ENCODE data around the gene MRPS25. TPM values are rescaled to one million over a fixed set of nuclear protein-coding genes. Genes with fewer than 3 reads are reported as not detected.

Gene MRPS25
- total RNA-seq, 1 experiment from 2014 or later: 45.2 TPM

DNA sequence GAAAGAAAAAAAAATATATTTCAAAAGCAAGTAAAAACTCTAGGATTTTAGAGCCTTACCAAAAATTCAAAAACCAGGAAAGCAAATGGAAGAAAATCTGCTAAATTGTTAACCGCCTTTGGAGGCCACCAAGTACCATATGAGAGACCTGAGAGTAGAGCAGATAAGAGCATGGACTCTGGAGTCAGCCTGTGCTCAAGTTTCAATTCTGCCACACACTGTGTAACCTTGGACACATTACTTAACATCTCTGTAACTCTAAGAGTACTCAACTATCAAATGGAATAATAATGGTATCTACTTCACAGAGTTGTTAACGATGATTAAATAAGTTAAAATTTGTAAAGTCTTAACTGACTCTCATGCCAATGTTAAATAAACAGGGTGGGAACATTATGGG is 21.1 kb upstream of the MRPS25 start:
- ChIA-PET POLR2A (no interaction called here), CTCF (no interaction called here)
- Histone ChIP-seq H3K4me3 (ENCODE audit: low read depth in 2 of 2, low read length in 2 of 2) (no peak overlapping the region), H3K4me1 (ENCODE audit: control insufficient read depth, insufficient read depth, low read length) (no peaks in the 10 kb centered on the region), H3K9me3 (ENCODE audit: control insufficient read depth, insufficient read depth, low read depth, low read length) (no peaks in the 10 kb centered on the region), H3K27ac (ENCODE audit: low read length) (no peak overlapping the region), H3K27me3 (ENCODE audit: control insufficient read depth, insufficient read depth, low read length) (no peaks in the 10 kb centered on the region), H3K36me3 (ENCODE audit: control insufficient read depth, insufficient read depth, low read length) (peaks cover 5% of the 10 kb centered on the region)
- no peak for ATAC-seq
- in situ Hi-C loops (cut with HindIII; ENCODE audit: low pct_unique_long_range_greater_than_20kb, low sequenced_read_pairs): no loop called here
- no TSS peak for BruUV-seq (replicated peaks)
- TF ChIP-seq, protein P1, sequence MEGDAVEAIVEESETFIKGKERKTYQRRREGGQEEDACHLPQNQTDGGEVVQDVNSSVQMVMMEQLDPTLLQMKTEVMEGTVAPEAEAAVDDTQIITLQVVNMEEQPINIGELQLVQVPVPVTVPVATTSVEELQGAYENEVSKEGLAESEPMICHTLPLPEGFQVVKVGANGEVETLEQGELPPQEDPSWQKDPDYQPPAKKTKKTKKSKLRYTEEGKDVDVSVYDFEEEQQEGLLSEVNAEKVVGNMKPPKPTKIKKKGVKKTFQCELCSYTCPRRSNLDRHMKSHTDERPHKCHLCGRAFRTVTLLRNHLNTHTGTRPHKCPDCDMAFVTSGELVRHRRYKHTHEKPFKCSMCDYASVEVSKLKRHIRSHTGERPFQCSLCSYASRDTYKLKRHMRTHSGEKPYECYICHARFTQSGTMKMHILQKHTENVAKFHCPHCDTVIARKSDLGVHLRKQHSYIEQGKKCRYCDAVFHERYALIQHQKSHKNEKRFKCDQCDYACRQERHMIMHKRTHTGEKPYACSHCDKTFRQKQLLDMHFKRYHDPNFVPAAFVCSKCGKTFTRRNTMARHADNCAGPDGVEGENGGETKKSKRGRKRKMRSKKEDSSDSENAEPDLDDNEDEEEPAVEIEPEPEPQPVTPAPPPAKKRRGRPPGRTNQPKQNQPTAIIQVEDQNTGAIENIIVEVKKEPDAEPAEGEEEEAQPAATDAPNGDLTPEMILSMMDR (IDR thresholded peaks at IDR 0.05): no peak
- TF ChIP-seq POLR2AphosphoS5 (IDR thresholded peaks at IDR 0.05; ENCODE audit: low read depth, low read length) (no peak), SIN3A (IDR thresholded peaks at IDR 0.05; ENCODE audit: borderline replicate concordance, insufficient read depth, low read depth, low read length) (no peak)
- intact Hi-C loops (cut with micrococcal nuclease; ENCODE audit: unreplicated experiment): no loop called here
- no peak for DNase-seq (ENCODE audit: low read depth, low spot score)

DNA sequence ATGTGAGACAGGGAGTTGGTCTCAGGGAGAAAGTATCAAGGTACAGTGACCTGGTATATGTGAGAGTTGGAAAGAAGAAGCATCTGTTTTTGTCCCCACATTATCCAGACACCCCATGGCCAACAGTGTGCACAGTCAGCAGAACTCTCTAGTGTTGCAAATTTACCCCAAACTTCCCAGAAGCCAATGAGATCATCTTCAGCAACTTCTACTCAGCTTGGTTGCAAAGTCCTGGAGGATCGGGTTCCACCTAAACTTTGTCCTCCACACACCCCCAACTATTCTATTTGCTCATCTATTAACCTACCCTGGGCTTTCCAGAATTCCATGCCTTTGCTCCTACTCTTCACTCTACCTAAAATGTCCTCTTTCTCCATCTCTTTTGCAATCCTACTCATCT is 18.1 kb upstream of the MRPS25 start:
- H3K4me1 ChIP-seq (ENCODE audit: control insufficient read depth, insufficient read depth, low read length): no peaks in the 10 kb centered on the region
- in situ Hi-C loops (cut with HindIII; ENCODE audit: low pct_unique_long_range_greater_than_20kb, low sequenced_read_pairs): no loop called here
- no peak for DNase-seq (ENCODE audit: low read depth, low spot score)
- TF ChIP-seq TCF7L2 (IDR thresholded peaks at IDR 0.05; ENCODE audit: low read depth, low read length) (no peak), SIN3A (IDR thresholded peaks at IDR 0.05; ENCODE audit: borderline replicate concordance, insufficient read depth, low read depth, low read length) (no peak), POLR2AphosphoS5 (IDR thresholded peaks at IDR 0.05; ENCODE audit: low read depth, low read length) (no peak)
- TF ChIP-seq, protein P2, sequence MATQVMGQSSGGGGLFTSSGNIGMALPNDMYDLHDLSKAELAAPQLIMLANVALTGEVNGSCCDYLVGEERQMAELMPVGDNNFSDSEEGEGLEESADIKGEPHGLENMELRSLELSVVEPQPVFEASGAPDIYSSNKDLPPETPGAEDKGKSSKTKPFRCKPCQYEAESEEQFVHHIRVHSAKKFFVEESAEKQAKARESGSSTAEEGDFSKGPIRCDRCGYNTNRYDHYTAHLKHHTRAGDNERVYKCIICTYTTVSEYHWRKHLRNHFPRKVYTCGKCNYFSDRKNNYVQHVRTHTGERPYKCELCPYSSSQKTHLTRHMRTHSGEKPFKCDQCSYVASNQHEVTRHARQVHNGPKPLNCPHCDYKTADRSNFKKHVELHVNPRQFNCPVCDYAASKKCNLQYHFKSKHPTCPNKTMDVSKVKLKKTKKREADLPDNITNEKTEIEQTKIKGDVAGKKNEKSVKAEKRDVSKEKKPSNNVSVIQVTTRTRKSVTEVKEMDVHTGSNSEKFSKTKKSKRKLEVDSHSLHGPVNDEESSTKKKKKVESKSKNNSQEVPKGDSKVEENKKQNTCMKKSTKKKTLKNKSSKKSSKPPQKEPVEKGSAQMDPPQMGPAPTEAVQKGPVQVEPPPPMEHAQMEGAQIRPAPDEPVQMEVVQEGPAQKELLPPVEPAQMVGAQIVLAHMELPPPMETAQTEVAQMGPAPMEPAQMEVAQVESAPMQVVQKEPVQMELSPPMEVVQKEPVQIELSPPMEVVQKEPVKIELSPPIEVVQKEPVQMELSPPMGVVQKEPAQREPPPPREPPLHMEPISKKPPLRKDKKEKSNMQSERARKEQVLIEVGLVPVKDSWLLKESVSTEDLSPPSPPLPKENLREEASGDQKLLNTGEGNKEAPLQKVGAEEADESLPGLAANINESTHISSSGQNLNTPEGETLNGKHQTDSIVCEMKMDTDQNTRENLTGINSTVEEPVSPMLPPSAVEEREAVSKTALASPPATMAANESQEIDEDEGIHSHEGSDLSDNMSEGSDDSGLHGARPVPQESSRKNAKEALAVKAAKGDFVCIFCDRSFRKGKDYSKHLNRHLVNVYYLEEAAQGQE (IDR thresholded peaks at IDR 0.05; ENCODE audit: insufficient read depth in 1 of 2, low read depth in 2 of 2, low read length in 1 of 2): no peak
- TF ChIP-seq, protein P1 (IDR thresholded peaks at IDR 0.05): no peak
- no peak overlapping the region for H3K27ac ChIP-seq (ENCODE audit: low read length)
- peaks cover 8% of the 10 kb centered on the region for H3K36me3 ChIP-seq (ENCODE audit: control insufficient read depth, insufficient read depth, low read length)
- H3K4me3 ChIP-seq (ENCODE audit: low read depth in 2 of 2, low read length in 2 of 2): no peak overlapping the region
- intact Hi-C loops (cut with micrococcal nuclease; ENCODE audit: unreplicated experiment): no loop called here
- no peak for ATAC-seq
- no peaks in the 10 kb centered on the region for H3K9me3 ChIP-seq (ENCODE audit: control insufficient read depth, insufficient read depth, low read depth, low read length)
- no peaks in the 10 kb centered on the region for H3K27me3 ChIP-seq (ENCODE audit: control insufficient read depth, insufficient read depth, low read length)
- ChIA-PET CTCF (no interaction called here), POLR2A (no interaction called here)
- BruUV-seq (replicated peaks): no TSS peak
